Stimulated activated naive CD4-positive, alpha-beta T cell treated with Interleukin-2 at 50 U/mL for 16 hours (primary cell): ENCODE measurements around the gene FADD.
A peak's percentile ranks its signal among the peaks of the same experiment; 100 is the strongest.
"Not testable (repeated sequence)": the region's sequence is repeated elsewhere in the genome, so short reads cannot be mapped to it uniquely, and the experiment has no call there.

Experiments used
- DNase-seq: peaks from one replicate; lab custom pipeline; 2025; lab: John Stamatoyannopoulos, UW

Gene FADD

DNA sequence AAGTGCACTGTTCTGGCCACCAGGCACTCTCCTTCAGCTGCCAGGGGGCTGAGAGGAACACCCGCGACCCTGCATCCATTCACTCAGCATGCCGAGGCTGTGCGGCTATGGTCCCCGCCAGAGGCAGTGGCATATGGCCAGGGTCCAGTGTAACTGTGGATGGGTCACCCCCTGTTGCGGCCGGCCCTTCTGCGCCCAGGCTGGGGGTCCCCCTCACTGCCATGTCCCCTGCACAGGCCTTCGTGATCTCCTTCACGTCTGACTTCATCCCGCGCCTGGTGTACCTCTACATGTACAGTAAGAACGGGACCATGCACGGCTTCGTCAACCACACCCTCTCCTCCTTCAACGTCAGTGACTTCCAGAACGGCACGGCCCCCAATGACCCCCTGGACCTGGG lies 20.8 kb upstream of the FADD start:
- no peak for DNase-seq

DNA sequence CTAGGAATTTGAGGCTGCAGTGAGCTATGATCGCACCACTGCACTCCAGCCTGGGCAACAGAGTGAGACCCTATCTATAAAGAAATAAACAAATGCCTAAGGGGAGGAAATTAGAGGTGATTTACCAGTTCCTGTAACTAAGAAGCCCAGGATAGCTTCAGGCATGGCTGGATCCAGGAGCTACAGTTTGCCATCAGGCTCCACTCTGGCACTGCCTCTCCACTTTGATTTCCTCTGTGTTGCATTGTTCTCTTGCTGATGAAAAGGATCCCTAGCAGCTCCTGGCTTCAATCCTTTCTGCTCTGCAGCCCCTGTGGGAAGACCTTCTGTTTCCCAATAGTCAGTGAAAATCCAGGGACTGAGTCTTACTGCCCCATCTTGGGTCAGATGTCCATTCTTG lies 20.1 kb upstream of the FADD start:
- no peak for DNase-seq

DNA sequence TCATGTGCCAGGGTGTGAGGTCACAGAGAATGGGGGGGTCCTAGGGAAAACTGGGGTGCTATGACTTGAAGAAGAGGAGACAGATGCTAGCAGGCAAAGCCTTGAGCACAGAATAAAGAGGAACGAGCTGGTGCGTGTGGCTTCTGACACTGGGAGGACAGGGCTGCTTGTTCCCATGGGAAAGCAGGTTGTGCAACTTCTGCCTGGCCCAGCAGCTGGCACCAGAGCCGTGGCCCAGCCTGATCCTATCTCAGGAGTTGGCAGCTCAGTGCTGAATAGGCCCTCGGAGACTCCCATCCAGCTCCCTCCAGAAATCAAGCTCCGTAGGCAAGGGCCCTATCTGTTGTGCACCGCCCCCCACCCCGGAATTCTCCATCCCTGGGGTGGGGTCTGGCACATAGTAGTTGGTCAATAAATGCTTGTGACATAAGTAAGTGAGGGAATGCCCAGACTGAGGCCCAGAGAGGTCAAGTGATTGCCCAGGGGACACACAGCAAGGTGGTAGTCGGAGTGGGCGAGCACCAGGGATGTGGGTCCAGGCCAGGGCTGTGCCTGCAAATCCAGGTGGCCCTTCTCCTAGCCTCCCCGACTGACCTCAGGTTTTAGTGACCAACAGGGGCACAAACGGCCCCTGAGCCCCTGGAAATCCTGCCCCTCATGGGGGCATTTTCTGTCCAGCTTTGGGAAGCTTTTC lies 19.5 kb upstream of the FADD start:
- no peak for DNase-seq

DNA sequence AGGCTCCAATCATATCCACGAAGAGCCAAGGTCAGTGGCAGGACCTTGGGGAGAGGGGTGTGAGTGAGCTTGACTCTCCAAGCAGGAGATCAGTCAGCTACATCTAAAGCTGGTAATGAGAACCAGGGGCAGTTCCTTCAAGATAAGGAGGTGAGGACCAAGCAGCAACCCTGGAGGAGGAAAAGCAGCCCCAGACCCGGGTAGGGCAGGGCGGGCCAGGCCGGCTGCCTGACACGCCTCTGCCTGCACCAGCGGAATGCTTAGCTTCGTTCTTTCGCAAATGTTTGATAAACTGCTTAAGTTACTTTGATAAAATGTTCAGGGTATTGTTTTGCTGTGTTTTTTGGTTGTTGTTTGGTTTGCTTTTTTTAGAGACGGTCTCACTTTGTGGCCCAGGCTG lies 18.7 kb upstream of the FADD start:
- DNase-seq, result no peak

DNA sequence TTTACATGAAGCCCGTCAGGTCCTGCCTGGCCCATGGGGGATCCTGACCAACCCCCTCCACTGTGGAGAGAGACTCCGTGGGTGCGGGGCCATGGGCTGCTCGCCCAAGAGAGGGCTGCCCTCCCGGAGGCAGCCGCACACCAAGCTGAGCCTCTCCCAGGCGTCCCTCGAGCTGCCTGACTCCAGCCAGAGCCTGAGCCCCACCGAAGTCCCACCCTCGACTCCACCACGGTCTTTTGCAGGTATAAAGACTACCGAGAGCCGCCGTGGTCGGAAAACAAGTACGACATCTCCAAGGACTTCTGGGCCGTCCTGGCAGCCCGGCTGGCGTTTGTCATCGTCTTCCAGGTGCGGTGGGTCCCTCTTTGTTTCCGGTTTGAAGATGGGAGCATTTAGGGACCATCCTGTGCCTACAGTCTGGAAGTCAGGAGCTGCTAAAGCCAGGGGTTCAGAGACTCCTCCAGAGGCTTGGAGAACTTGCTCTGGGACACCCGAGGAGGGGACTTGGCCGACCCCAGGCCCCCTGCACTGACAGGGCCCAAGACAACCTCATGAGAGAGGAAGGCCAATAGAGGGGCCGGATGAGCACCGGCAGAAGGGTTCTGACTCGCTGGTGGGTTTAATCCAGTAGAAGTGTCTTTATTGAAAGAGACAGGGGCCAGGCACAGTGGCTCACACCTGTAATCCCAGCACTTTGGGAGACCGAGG lies 17.6 kb upstream of the FADD start:
- no peak for DNase-seq

DNA sequence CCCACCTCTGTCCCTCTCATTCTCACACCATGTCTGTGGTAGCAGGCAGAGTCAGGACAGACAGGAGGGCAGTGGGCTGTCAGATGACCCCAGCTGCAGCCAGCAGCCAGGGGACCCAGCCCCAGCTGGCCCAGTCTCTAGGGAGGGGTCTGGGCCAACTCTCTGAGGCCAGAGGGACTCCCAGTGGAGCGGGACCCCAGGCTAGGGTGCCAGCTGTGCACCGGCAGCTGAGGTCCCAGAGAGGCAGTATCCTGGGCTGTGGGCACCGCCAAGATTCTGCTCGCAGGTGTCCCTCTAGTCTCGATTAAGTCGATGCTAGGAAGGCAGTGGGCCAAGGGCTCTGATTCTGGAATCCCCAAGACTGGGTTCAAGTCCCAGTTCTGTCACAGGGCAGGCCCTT lies 16.7 kb upstream of the FADD start:
- no peak for DNase-seq

DNA sequence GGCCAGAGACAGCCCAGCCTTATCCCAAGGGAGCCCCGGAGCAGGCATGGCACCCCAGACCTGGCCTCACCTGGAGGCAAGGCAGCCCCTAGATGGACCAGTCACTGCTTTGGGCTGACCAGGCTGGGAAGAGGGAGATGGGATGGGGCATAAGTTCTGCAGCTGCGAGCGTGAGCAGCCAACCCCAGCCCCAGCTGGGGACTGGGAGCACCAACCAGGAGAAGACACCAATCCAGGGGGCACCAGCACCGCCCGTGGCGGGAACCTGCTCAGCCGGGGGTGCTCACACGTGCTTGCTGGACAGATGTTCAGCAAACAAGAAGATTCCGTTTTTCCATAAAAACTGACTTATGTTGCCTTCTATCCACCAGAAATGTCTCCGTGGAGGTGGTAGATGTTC lies 16.2 kb upstream of the FADD start:
- no peak for DNase-seq

DNA sequence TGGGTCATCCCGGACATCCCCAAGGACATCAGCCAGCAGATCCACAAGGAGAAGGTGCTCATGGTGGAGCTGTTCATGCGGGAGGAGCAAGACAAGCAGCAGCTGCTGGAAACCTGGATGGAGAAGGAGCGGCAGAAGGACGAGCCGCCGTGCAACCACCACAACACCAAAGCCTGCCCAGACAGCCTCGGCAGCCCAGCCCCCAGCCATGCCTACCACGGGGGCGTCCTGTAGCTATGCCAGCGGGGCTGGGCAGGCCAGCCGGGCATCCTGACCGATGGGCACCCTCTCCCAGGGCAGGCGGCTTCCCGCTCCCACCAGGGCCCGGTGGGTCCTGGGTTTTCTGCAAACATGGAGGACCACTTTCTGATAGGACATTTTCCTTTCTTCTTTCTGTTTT lies 15.3 kb upstream of the FADD start:
- no peak for DNase-seq

DNA sequence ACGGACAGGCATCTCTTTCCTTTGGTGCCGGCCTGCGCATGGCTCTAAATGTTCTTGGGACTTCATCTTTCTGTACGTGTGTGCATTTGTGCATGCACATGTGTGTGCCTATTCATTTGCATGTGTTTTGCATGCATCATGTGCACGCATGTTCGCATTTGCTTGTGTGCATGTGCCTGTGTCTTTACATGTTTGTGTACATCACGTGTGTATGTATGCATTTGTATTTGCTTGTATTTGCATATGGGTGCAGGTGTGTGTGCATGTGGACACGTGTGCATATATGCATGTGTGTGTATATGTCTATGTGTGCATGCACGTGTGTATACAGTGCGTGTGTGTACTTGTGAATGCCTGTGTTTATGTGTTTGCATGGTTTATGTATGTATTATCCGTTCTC lies 13.5 kb upstream of the FADD start:
- no peak for DNase-seq

DNA sequence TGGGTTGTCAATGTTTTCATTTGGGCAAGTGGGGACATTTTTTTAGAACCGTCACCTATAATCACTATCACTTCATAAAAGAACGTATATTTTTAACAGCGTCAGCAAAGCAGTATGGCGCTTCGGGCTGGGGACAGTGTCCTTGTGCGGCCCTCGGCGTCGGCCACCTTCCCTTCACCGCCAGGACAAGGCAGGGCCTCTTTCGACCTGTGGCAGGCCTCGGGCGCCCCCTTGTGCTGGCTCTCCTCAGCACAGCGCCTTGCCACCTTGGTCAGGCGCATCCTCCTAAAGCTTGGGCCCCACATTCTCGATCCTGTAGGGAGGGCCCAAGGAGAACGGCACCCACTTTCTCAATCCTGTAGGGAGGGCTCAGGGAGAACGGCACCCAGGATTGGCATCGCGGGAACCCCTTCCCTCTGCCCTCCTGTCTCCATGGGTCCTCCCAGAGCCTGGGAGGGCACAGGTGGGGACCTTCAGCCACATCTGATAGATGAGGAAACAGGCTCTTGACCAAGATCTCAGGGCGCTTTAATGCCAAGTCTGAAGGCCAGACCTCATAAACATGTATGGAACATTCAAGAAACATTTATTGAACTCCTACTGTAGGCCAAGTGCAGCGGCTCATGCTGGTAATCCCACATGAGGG lies 11.5 kb upstream of the FADD start:
- peak; percentile 33 for DNase-seq

DNA sequence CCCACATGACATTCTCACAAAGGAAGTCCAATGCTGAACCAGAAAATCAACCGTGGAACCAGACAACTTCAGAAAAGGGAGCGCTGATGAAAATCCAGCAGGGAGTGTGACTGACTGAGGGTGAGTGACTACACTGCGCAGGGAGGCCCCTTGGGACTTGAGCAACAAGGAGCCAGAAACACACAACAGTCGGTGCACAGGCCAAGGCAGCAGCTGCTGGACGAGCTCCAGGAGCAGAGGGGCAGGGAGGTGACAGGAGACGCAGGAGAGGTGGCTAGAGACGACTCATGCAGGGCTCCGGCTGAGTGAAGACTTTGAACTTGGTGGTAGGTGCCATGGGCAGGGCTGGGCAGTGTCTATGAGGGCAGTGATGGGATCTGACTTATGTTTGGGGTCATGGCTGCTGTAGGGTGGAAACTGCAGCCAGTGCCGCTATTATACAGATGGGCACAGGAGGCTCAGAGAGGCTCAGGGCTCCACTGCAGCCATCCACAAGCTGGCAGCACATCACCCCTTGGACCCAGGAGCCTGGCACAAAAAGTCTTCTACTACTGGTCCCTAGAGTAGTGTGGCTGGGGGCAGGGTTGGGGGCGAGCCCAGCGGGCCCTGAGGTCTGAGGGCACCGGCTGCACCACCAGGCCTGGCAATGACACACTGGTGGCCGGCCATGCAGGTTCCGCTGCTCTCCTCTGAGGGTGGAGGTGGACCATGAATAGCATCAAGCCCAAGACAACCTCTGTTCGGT lies 10.3 kb upstream of the FADD start:
- DNase-seq, result no peak

DNA sequence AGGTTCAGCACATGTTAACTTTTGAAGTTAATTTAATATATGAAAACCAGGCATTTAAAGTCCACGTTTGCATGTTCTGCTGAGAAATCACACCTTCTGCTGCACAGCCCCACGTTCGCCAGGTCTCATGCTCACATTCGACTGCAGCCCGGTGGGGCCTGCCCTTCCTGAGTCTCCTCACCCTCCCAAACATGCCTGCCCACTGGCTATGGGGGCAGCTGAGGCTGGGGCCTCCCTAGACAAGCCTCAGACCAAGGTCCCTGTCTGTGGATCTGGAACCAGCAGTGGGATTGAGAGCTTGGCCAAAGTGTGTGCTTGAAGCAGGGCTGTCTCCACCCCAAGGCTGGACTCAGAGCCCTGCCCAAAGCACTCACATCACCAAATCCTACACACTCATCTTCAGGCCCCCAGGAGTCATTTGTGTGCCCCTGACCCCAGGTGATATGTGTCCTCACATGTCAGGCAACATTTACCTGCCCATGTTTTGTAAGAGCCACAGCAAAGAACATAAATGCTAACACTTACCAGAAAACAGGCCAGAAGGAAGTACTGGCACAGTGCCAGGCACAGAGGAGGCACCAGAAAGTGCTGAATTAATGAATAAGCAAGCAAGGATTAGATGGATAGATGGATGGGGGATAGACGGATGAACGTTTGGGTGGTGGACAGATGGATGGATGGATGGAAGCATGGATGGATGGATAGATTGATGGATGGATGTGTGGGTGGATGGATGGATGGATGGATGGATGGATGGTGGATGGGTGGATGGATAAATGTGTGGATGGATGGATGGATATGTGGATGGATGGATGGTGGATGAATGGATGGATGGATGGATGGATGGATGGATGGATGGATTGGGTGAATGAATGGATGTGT lies 9.4 kb upstream of the FADD start:
- DNase-seq, result no peak

DNA sequence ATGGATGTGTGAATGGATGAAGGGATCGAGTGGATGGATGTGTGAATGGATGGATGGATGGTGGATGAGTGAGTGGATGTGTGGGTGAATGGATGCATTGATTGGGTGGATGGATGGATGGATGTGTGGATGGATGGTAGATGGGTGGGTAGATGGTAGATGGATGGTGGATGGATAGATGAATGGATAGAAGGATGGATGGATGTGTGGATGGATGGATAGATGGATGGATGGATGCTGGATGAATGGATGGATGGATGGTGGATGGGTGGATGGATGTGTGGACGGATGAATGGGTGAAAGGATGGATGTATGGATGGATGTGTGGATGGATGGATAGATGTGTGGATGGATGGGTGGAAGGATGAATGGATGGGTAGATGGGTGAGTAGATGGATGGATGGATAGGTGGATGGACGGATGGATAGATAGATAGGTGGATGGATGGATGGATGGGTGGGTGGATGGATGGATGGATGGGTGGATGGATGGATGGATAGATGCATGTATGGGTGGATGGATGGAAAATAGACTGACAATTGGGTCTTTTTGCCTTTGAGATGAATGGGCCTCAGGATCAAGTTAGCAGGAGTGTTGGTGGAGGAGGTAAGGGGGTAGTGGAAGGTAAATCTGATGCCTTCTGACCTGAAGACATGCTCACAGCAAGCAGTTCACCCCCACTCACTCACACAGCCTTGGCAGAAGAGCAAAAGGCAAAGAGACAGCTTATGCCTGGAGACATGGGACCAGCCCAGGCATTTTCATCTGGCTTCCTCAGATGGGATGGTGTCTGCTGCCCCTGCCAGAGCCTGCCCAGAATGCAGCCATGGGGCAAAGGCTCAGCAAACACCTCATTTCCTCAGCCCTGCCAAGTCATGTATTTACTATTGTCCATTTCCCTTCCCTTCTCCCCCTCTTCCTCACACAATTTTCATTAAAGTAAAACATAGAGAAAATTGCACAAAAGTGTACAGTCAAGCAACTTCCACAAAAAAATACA lies 8.0 kb upstream of the FADD start:
- no peak for DNase-seq

DNA sequence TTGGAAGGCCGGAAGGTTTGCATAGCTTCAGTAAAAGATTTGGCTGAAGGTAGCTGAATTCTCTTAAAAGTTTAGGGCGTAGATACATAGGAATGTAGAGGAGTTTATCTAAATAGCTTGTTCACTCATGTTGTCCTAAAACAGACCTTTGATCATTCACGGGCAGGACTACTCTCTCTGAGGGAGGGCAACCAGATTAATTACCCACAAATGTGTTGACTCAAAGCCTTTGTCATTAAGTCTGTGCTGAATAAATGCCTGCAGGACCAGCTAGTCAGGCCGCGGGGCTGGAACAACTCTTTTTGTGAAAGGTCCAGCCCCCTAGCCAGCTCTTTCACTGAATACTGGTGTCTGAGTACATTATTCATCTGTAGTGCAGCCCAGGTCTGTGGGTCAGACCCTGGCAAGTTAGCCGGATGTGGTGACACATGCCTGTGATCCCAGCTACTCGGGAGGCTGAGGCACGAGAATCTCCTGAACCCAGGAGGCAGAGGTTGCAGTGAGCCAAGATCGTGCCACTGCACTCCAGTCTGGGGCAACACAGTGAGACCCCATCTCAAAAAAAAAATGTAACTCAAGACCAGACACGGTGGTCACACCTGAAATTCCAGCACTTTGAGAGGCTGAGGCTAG lies 2.8 kb upstream of the FADD start:
- DNase-seq, result no peak

DNA sequence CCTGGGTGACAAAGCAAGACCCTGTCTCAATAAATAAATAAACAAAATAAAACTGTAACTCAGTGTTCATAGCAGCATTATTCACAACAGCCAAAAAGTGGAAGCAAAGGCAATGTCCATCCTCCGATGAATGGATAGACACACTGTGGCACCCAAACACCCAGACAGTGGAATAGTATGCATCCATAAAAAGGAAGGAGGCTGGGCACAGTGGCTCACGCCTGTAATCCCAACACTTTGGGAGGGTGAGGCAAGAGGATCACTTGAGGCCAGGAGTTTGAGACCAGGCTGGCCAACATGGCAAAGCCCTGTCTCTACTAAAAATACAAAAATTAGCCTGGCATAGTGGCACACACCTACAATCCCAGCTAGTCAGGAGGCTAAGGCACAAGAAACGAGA lies 2.0 kb upstream of the FADD start:
- DNase-seq, result not testable (repeated sequence)

DNA sequence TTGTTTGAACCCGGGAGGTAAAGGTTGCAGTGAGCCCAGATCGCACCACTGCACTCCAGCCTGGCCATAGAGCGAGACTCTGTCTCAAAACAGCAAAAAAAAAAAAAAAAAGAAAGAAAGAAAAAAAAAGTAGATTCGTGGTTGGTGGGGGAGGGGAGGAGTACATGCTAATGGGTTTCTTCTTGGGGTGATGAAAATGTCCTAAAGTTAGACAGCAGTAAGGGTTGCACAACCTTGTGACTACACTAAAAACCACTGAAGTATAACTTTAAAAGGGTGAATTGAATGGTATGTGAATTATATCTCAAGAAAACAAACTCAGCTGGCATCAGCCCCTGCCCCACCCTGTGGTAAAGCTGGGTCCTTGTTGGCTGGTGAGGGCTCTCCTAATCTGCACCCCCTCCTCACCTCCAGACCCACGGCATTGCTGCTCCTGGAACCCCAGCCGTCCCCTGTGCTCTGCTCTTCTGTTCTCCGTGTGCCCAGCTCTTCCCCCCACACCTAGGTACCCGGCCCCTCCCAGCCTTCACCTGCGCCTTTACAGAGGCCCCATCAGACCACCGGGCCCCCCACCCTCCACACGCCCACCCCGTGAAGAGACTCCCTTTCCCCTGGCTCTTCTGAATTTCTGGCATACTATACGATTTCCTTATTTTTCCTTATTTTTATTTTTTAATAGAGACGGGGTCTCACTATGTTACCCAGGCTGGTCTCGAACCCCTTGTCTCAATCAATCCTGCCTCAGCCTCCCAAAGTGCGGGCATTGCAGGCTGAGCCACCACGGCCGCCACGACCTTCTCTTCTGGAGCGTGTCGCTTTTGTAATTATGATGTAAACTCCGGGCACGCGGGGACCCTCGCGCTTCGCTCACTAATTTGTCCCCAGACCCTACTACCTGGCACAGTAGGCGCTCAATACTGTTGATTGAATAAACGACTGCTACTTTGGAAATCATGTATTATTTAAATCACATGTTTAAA lies 924 bp upstream of the FADD start:
- DNase-seq, result no peak

DNA sequence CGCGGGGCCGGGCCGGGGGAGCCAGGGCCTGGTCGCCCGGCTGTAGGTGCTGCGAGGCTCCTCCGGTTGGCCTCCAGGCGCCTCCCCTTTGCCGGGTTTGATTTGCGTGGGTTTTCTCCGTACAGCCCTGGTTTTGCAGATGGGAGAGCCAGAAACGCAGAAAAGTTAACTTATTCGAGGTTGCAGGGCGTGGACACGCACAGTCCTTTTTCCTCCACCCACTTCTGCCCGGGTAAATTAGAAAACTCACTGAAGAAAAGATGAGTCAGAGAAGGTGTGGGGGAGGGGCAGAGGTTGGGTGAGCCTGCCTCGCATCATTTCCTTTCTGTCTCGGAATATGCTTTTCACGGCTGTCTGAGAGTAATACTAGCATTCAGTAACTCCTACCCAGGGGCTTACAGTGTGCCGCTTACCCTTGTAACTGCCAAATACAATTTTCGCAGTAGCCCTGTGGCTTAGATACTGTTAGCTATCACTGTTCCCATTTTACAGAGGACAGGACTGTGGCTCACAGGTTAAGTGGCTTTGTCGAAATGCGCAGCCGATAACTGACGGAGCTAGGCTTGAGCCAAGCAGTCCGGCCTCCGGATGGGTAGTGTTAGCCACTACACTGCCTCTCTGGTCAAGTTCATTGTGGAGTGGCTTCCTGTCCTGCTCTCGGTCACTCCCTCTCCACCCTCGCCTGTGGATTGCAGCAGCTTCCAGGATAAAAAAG lies 812 bp downstream of the FADD start:
- peak; percentile 90 for DNase-seq

DNA sequence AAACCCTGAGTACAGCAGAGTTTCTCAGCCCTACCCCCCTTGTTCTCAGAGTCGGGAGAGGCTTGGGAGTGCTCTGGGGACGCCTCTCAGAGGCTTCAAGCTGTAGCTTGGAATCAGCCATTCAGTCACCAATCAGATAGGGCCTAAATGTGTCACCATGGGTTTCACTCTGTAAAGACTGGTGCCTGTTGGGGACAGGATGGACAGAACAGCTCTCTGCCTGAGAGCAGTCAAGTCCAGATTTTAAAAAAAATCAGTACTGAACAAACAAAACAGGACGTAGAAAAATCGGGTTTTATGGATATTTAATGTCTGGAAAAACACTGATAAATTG lies 1.3 kb downstream of the FADD start:
- DNase-seq, result no peak
